RWPE2 (cell line): ENCODE data around the gene CTNNA1.

ENCODE experiments used
- ATAC-seq: fragments of 200-7000 bp; cut with Tn5 transposase; 3 replicates; pipeline ENCODE4 v1.9.1; 2021; ENCODE audit warnings: low read depth
- DNase-seq: peaks from one replicate; pipeline ENCODE4 v3.0.0-alpha.2; 2020; ENCODE audit warnings: low spot score
- H3K27ac ChIP-seq: fragments of 450-650 bp; 2 replicates; pipeline ENCODE4 v1.5.1; 2017; ENCODE audit warnings: mild to moderate bottlenecking; ENCODE audit not compliant: poor library complexity, severe bottlenecking
- H3K27me3 ChIP-seq: fragments of 250-450 bp; sonication (Bioruptor Pico); 2 replicates; pipeline ENCODE4 v1.5.1; 2021; ENCODE audit warnings: mild to moderate bottlenecking, moderate library complexity; ENCODE audit not compliant: insufficient read depth, poor library complexity, severe bottlenecking
- H3K36me3 ChIP-seq: fragments of 250-450 bp; sonication (Bioruptor Pico); 2 replicates; pipeline ENCODE4 v1.5.1; 2020; ENCODE audit warnings: low read depth, mild to moderate bottlenecking, moderate library complexity
- H3K4me1 ChIP-seq: fragments of 250-450 bp; sonication (Bioruptor Pico); 2 replicates; pipeline ENCODE4 v1.5.1; 2021; ENCODE audit warnings: mild to moderate bottlenecking, moderate library complexity; ENCODE audit not compliant: insufficient read depth, poor library complexity, severe bottlenecking
- H3K4me3 ChIP-seq: fragments of 250-450 bp; sonication (Bioruptor Pico); 2 replicates; pipeline ENCODE4 v1.5.1; 2021; ENCODE audit warnings: mild to moderate bottlenecking, moderate library complexity; ENCODE audit not compliant: severe bottlenecking
- H3K9me3 ChIP-seq: fragments of 250-450 bp; sonication (Bioruptor Pico); 2 replicates; pipeline ENCODE4 v1.5.1; 2021; ENCODE audit warnings: mild to moderate bottlenecking, moderate library complexity; ENCODE audit not compliant: severe bottlenecking
- CTCF ChIP-seq: fragments of 450-650 bp; IDR thresholded peaks from one replicate; pipeline ENCODE4 v1.5.1; 2017; ENCODE audit warnings: mild to moderate bottlenecking, moderate library complexity; ENCODE audit not compliant: poor library complexity, severe bottlenecking

CTNNA1 gene

GRCh38 chr5:138738399-138738798, 14.8 kb upstream of the CTNNA1 start:
- no peak for TF ChIP-seq CTCF
- H3K4me1 ChIP-seq, result peaks cover 14% of the 10 kb centered on the region
- no peak for ATAC-seq
- no peaks in the 10 kb centered on the region for H3K27me3 ChIP-seq
- H3K4me3 ChIP-seq, result no peak overlapping the region
- no peaks in the 10 kb centered on the region for H3K36me3 ChIP-seq
- no peaks in the 10 kb centered on the region for H3K9me3 ChIP-seq
- H3K27ac ChIP-seq, result no peak overlapping the region
- no peak for DNase-seq

- Histone ChIP-seq H3K4me1 (peaks cover 14% of the 10 kb centered on the region), H3K36me3 (no peaks in the 10 kb centered on the region), H3K9me3 (no peaks in the 10 kb centered on the region), H3K27ac (no peak overlapping the region), H3K4me3 (no peak overlapping the region), H3K27me3 (no peaks in the 10 kb centered on the region)
- DNase-seq, result no peak
- TF ChIP-seq CTCF, result no peak
- no peak for ATAC-seq
Measured at GRCh38 chr5:138739938-138740337, 13.3 kb upstream of the CTNNA1 start.

GRCh38 chr5:138743484-138743883, 9.7 kb upstream of the CTNNA1 start:
- no peak for TF ChIP-seq CTCF
- H3K9me3 ChIP-seq, result no peaks in the 10 kb centered on the region
- peaks cover 9% of the 10 kb centered on the region for H3K4me1 ChIP-seq
- H3K36me3 ChIP-seq, result no peaks in the 10 kb centered on the region
- DNase-seq (no peak), ATAC-seq (no peak)
- H3K27ac ChIP-seq, result no peak overlapping the region
- no peak overlapping the region for H3K4me3 ChIP-seq
- H3K27me3 ChIP-seq, result no peaks in the 10 kb centered on the region

- DNase-seq, result no peak
- Histone ChIP-seq H3K9me3 (no peaks in the 10 kb centered on the region), H3K27ac (no peak overlapping the region)
Measured at GRCh38 chr5:138745268-138745667, 8.0 kb upstream of the CTNNA1 start.

More at GRCh38 chr5:138745268-138745667, 8.0 kb upstream of the CTNNA1 start:
- 0 out of 3 replicates have a peak, but pooled peaks have one; percentile 22 for ATAC-seq
- TF ChIP-seq CTCF, result no peak
- no peaks in the 10 kb centered on the region for H3K27me3 ChIP-seq
- H3K4me1 ChIP-seq, result peaks cover 9% of the 10 kb centered on the region
- no peak overlapping the region for H3K4me3 ChIP-seq
- H3K36me3 ChIP-seq, result no peaks in the 10 kb centered on the region
